ENCODE data around the gene PPM1D.

DNA sequence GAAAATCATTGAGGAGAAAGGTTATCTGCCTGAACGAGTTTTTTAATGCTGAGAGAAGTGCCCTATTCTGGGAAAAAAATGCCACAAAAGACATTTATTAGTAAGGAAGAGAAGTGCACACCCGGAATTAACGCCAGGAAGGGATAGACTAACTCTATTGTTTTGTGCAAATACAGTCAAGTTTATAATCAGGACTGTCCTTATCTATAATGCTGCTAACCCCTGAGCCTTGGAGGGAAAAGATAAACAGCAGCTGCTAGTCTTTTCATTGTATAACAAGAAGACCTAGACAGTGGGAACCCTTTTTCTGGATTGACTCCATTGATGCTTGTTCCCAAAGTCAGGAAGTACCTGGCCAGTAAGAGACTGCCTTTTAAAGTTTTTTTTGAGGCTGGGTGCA, 104.2 kb downstream of the PPM1D start:
- TF ChIP-seq CTCF (IDR thresholded peaks at IDR 0.05) (no peak), ZFX (IDR thresholded peaks at IDR 0.05; ENCODE audit: borderline replicate concordance) (no peak)

Measured in 22Rv1 (cell line).